ENCODE results near the gene RFTN1. TPM values are rescaled to one million over a fixed set of nuclear protein-coding genes. Genes with fewer than 3 reads are reported as not detected.

The RFTN1 gene
- total and polyA plus RNA-seq, 10 of the 15 experiments (the other 5 are each of a cell fraction or from before 2014, with no cell fraction given), result 20.6 to 213 (median 147) TPM

GRCh38 chr3:16507578-16508242 lies 5.8 kb downstream of the RFTN1 start (continued):
- TF ChIP-seq REST (IDR thresholded peaks at IDR 0.05; ENCODE audit: low read depth, low read length) (no peak), BRCA1 (IDR thresholded peaks at IDR 0.05; ENCODE audit: low read depth, low read length) (no peak), ZNF207 (IDR thresholded peaks at IDR 0.05; ENCODE audit: borderline replicate concordance) (no peak), YBX1 (IDR thresholded peaks at IDR 0.05) (peak; percentile 68; the same call in 1 of the 2 replicates), GABPA (IDR thresholded peaks at IDR 0.05; ENCODE audit: low read depth) (no peak), PKNOX1 (IDR thresholded peaks at IDR 0.05) (peak; percentile 23; the same call in 1 of the 2 replicates), EZH2 (IDR thresholded peaks at IDR 0.05; ENCODE audit: borderline replicate concordance, control insufficient read depth, low read depth, low read length) (no peak), RELA (IDR thresholded peaks at IDR 0.05; ENCODE audit: borderline replicate concordance, partially characterized antibody) (no peak), CBX3 (IDR thresholded peaks at IDR 0.05; ENCODE audit: borderline replicate concordance, low read depth) (no peak), FOXK2 (IDR thresholded peaks at IDR 0.05) (no peak), ZBTB11 (CRISPR knock-in tag; IDR thresholded peaks at IDR 0.05) (no peak), ATF3 (IDR thresholded peaks at IDR 0.05; ENCODE audit: borderline replicate concordance, extremely low read depth, low read depth, low read length) (no peak), CHD1 (IDR thresholded peaks at IDR 0.05; ENCODE audit: low read depth, low read length) (no peak), SUZ12 (IDR thresholded peaks at IDR 0.05; ENCODE audit: unreplicated experiment) (no peak), DPF2 (IDR thresholded peaks at IDR 0.05) (no peak), CREM (IDR thresholded peaks at IDR 0.05; ENCODE audit: low read depth) (no peak), RAD21 (IDR thresholded peaks at IDR 0.05; ENCODE audit: insufficient read depth, low read depth, low read length) (no peak), ZBTB33 (IDR thresholded peaks at IDR 0.05) (no peak; the same call in 1 of the 2 replicates), EGR1 (IDR thresholded peaks at IDR 0.05; ENCODE audit: borderline replicate concordance in 1 of 2, low read depth in 2 of 2, low read length in 2 of 2) (no peak)
